Nephron (organoid): ENCODE measurements around the gene SUMF1.
A peak's percentile ranks its signal among the peaks of the same experiment; 100 is the strongest.

Experiments
- H3K27ac Mint-ChIP-seq, 3 experiments: 2 replicates each; pipeline ENCODE4 v1.8.0; 2020; ENCODE audit warnings: mixed read lengths in 3 of 3, mild to moderate bottlenecking in 2 of 3, moderate library complexity in 1 of 3
- H3K27me3 Mint-ChIP-seq: 2 replicates; pipeline ENCODE4 v1.8.0; 2021; ENCODE audit warnings: low read depth, mild to moderate bottlenecking, moderate library complexity, mixed read lengths
- H3K36me3 Mint-ChIP-seq: 2 replicates; pipeline ENCODE4 v1.8.0; 2020; ENCODE audit warnings: low read depth, mixed read lengths
- H3K4me1 Mint-ChIP-seq: 2 replicates; pipeline ENCODE4 v1.8.0; 2020; ENCODE audit warnings: mixed read lengths
- H3K4me3 Mint-ChIP-seq, 3 experiments: 2 replicates each; pipeline ENCODE4 v1.8.0; 2020; ENCODE audit warnings: mild to moderate bottlenecking in 3 of 3, mixed read lengths in 3 of 3, moderate library complexity in 2 of 3
- H3K9me3 Mint-ChIP-seq: 2 replicates; pipeline ENCODE4 v1.8.0; 2020; ENCODE audit warnings: mixed read lengths
- TF ChIP-seq, protein P1 (sequence below), 3 experiments: fragments of 200-600 bp; sonication (generic); IDR thresholded peaks; one replicate each; pipeline ENCODE4 v1.5.0; 2021; ENCODE audit warnings: antibody characterized with exemption in 3 of 3; ENCODE audit not compliant: unreplicated experiment in 3 of 3

SUMF1 gene

DNA sequence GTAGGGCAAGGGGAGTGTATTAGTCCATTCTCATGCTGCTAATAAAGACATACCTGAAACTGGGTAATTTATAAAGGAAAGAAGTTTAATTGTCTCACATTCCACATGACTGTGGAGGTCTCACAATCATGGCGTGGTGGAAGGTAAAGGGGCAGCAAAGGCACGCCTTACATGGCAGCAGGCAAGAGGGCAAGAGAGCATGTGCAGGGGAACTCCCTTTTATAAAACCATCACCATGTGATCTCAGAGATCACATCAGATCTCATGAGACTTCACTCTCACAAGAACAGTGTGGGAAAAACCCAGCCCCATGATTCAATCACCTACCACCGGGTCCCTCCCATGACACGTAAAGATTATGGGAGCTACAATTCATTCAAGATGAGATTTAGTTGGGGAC, 41.4 kb downstream of the SUMF1 start:
- peaks cover 5% of the 10 kb centered on the region for H3K36me3 Mint-ChIP-seq
- TF ChIP-seq, protein P1, sequence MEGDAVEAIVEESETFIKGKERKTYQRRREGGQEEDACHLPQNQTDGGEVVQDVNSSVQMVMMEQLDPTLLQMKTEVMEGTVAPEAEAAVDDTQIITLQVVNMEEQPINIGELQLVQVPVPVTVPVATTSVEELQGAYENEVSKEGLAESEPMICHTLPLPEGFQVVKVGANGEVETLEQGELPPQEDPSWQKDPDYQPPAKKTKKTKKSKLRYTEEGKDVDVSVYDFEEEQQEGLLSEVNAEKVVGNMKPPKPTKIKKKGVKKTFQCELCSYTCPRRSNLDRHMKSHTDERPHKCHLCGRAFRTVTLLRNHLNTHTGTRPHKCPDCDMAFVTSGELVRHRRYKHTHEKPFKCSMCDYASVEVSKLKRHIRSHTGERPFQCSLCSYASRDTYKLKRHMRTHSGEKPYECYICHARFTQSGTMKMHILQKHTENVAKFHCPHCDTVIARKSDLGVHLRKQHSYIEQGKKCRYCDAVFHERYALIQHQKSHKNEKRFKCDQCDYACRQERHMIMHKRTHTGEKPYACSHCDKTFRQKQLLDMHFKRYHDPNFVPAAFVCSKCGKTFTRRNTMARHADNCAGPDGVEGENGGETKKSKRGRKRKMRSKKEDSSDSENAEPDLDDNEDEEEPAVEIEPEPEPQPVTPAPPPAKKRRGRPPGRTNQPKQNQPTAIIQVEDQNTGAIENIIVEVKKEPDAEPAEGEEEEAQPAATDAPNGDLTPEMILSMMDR (IDR thresholded peaks at IDR 0.05; ENCODE audit: unreplicated experiment in 3 of 3): no peak
- peaks cover 4% of the 10 kb centered on the region for H3K9me3 Mint-ChIP-seq
- H3K27me3 Mint-ChIP-seq: no peaks in the 10 kb centered on the region
- peaks cover 17% of the 10 kb centered on the region for H3K4me1 Mint-ChIP-seq
- peak overlapping the region; percentile 85 to 96 (median 95) for H3K27ac Mint-ChIP-seq
- H3K4me3 Mint-ChIP-seq: no peak overlapping the region

DNA sequence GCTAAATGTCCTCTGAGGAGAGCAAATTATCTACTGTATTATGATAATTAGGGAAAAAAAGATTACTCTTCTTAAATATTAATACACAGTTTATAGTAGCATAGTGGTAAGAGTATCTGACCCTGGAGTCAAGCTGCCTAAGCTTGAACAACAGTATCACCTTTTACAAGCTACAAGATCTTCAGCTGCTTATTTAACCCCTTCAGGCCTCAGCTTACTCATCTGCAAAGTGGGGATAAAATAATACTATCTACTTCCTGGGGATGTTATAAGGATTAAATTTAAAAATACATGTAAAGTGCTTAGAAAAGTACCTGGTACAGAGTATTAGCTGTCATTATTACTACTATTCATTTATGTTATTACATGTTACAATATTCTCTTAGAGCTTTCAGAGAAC, 42.0 kb downstream of the SUMF1 start:
- H3K27ac Mint-ChIP-seq: no peak overlapping the region
- H3K27me3 Mint-ChIP-seq: no peaks in the 10 kb centered on the region
- H3K4me1 Mint-ChIP-seq: peaks cover 17% of the 10 kb centered on the region
- TF ChIP-seq, protein P1 (IDR thresholded peaks at IDR 0.05; ENCODE audit: unreplicated experiment in 3 of 3): no peak
- no peaks in the 10 kb centered on the region for H3K36me3 Mint-ChIP-seq
- H3K4me3 Mint-ChIP-seq: no peak overlapping the region
- H3K9me3 Mint-ChIP-seq: no peaks in the 10 kb centered on the region

DNA sequence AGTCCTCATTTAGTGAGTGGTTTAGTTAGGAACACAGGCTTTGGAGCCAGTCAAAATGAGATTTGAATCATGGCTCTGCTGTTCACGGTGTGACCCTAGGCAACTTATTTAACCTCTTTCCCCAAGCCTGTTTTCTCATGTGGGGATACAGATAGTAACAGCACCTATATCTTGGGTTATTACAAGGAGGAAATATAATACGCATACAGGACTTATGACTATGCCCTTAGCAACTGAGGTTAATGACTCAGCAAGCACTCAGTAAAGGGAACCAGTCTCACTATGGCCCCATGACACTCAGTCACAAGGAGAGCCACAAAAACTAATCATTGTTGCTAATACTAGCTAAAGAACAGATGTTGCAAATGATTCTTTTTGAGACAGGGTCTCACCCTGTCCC, 45.9 kb downstream of the SUMF1 start:
- H3K9me3 Mint-ChIP-seq: no peaks in the 10 kb centered on the region
- H3K27me3 Mint-ChIP-seq: no peaks in the 10 kb centered on the region
- TF ChIP-seq, protein P1 (IDR thresholded peaks at IDR 0.05; ENCODE audit: unreplicated experiment in 3 of 3): no peak
- H3K27ac Mint-ChIP-seq: no peak overlapping the region
- H3K4me3 Mint-ChIP-seq: no peak overlapping the region
- H3K36me3 Mint-ChIP-seq: no peaks in the 10 kb centered on the region
- peaks cover 15% of the 10 kb centered on the region for H3K4me1 Mint-ChIP-seq

DNA sequence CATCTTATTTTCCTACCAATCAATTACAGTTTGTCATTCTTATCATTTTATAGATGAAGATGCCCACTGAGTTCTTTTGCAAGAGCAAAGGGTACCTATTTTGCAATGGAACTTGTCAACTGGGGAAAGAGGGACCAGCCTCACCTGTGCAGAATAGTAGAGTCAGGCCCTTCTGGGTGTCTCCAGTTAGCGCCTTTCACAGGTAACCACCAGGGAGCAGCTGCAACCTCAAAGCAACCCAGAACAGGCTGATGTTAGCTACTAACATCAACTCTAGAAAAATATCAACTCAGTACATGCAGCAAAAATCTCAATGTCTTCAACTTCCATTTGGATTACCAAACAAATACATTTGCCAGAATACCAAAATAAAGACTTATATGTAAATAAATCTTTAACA, 47.1 kb downstream of the SUMF1 start:
- no peaks in the 10 kb centered on the region for H3K9me3 Mint-ChIP-seq
- TF ChIP-seq, protein P1 (IDR thresholded peaks at IDR 0.05; ENCODE audit: unreplicated experiment in 3 of 3): no peak

DNA sequence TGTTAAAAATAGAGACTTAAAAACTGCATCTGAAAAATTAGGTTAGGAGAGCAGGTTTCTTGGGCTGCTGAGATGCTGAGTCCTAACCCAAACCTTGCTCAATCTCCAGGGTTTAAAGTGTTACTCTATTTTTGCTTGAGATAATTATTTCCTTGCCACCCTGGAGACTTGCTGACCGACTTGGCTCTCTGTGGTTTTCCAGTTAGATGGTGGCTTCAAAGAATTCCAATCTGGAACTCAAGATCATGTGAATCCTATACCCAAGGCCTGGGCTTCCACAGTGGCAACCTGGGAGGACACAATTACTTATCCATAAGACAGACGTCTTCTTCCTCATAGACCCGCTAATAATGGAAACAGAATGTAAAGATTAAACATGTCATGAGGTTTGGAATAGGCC, 47.7 kb downstream of the SUMF1 start:
- peaks cover 12% of the 10 kb centered on the region for H3K4me1 Mint-ChIP-seq

More for the DNA sequence above, 47.1 kb downstream of the SUMF1 start:
- Mint-ChIP-seq H3K4me1 (peaks cover 12% of the 10 kb centered on the region), H3K27me3 (no peaks in the 10 kb centered on the region), H3K27ac (no peak overlapping the region), H3K36me3 (peaks cover 4% of the 10 kb centered on the region), H3K4me3 (no peak overlapping the region)

DNA sequence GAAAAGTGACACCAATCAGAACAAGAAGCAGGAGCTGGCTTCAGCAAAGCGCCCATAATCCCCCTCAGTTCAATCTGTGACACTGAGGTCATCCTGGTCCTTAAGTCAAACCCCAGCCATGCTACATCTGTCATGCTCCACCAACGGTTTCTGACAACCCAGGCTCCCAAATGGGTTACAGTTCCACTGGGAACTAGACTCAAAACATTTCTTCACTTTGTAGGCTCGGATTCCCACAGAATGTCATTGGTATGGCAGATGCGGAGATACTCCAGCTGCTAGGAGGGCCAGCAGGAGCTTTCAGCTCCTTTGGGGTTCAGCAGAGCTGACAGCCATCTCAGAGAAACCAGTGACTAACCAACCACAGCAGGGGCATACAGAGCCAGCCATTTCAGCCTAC, 48.9 kb downstream of the SUMF1 start:
- no peak overlapping the region for H3K4me3 Mint-ChIP-seq
- H3K36me3 Mint-ChIP-seq: peaks cover 4% of the 10 kb centered on the region
- TF ChIP-seq, protein P1 (IDR thresholded peaks at IDR 0.05; ENCODE audit: unreplicated experiment in 3 of 3): no peak

More for the DNA sequence above, 47.7 kb downstream of the SUMF1 start:
- TF ChIP-seq, protein P1 (IDR thresholded peaks at IDR 0.05; ENCODE audit: unreplicated experiment in 3 of 3): no peak
- Mint-ChIP-seq H3K27me3 (no peaks in the 10 kb centered on the region), H3K4me3 (no peak overlapping the region), H3K36me3 (peaks cover 4% of the 10 kb centered on the region), H3K27ac (peak overlapping the region in 1 of 3 experiments; percentile 19), H3K9me3 (no peaks in the 10 kb centered on the region)

More for the DNA sequence above, 48.9 kb downstream of the SUMF1 start:
- Mint-ChIP-seq H3K4me1 (peaks cover 12% of the 10 kb centered on the region), H3K27me3 (no peaks in the 10 kb centered on the region), H3K27ac (peak overlapping the region in 2 of 3 experiments; percentile 67 to 71), H3K9me3 (no peaks in the 10 kb centered on the region)
